Breast epithelium (tissue), 4 donors: ENCODE results near the gene NPR2. TPM values are rescaled to one million over a fixed set of nuclear protein-coding genes. Genes with fewer than 3 reads are reported as not detected.
A peak's percentile ranks its signal among the peaks of the same experiment; 100 is the strongest.

Experiments used
- DNase-seq, 2 donors: peaks; one replicate each; pipeline ENCODE4 v3.0.0-alpha.2; 2019; ENCODE audit warnings: low spot score in 2 of 2
- H3K27ac ChIP-seq, 2 donors: fragments of 200-600 bp; sonication (generic) in 1 of 2; one replicate each; pipeline ENCODE4 v1.5.1; 2016 to 2019; ENCODE audit warnings: mild to moderate bottlenecking in 1 of 2
- H3K27me3 ChIP-seq, 2 donors: fragments of 200-600 bp; sonication (generic) in 1 of 2; one replicate each; pipeline versions ENCODE4 v1.5.1 to v1.6.0; 2017 to 2019; ENCODE audit warnings: control low read depth in 1 of 2, mild to moderate bottlenecking in 1 of 2
- H3K36me3 ChIP-seq: fragments of 200-600 bp; one replicate; pipeline ENCODE4 v1.5.1; 2019
- H3K4me1 ChIP-seq, 2 donors: fragments of 200-600 bp; sonication (generic); one replicate each; pipeline ENCODE4 v1.5.1; 2016 to 2019; ENCODE audit warnings: control low read depth in 1 of 2
- H3K4me3 ChIP-seq, 3 donors: fragments of 200-600 bp; sonication (generic); 1 replicate in 2 of 3; 2 replicates in 1 of 3; pipeline ENCODE4 v1.5.1; 2016 to 2019; ENCODE audit warnings: mild to moderate bottlenecking in 3 of 3, moderate library complexity in 2 of 3
- H3K9me3 ChIP-seq, 2 donors: fragments of 200-600 bp; sonication (generic) in 1 of 2; one replicate each; pipeline ENCODE4 v1.5.1; 2016 to 2019; ENCODE audit warnings: control low read depth in 1 of 2
- POLR2A ChIP-seq: fragments of 450-650 bp; IDR thresholded peaks from one replicate; pipeline ENCODE4 v1.6.1; 2016; ENCODE audit warnings: antibody characterized with exemption, mild to moderate bottlenecking, moderate library complexity
- POLR2AphosphoS5 ChIP-seq, 3 donors: sonication (generic); formaldehyde crosslinking; IDR thresholded peaks; one replicate each; pipeline ENCODE4 v1.6.1; 2017; ENCODE audit warnings: antibody characterized with exemption in 3 of 3
- intact Hi-C: fragments of 100-400 bp; cut with DNase I; formaldehyde crosslinking; loops from one replicate; pipeline ENCODE4 v1.15.1; 2023; ENCODE audit warnings: low total_unique reads
- total RNA-seq, 3 donors: library from RNA; depleted of rRNA; stranded (reverse); fragments of >200 nt; gene quantifications; one replicate each; pipeline ENCODE4 v1.1.0, GENCODE V29; 2016
- TF ChIP-seq, protein P1 (sequence below), 3 donors: fragments of 450-650 bp; IDR thresholded peaks; one replicate each; pipeline ENCODE4 v1.5.1; 2016 to 2017; ENCODE audit warnings: antibody characterized with exemption in 3 of 3, mild to moderate bottlenecking in 3 of 3, moderate library complexity in 3 of 3

NPR2 gene
- total RNA-seq, 3 donors from 2014 or later = 10.2 to 34.2 (median 14.7) TPM

DNA sequence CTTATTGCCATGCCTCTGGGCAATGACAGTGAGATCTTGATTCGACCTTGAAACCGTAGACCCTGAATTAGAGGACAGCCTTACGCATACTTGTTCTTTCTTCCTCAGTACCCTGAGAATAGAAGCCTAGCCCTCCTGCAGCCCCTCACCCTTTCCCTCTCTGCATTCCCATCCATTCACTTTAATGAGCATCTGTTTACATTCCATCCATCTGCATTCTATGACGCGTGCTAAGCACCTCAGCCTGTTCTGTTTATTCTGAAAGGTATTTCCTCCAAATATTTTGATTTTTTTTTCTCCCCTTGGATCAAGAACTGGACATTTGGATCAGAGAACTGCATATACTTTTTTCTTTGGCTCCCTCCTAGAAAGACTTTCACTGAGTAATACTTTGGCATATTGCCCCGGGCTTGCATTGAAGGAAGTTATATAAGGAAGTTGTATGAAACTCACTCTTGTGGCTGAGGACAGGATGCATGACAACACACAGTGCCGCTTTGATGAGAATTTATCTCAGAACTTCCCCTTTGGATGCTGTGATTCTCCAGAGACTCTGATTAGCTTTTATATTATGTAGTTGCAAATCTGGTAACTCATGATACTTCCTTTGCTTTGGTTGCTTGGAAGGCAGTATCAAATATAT is 53.4 kb downstream of the NPR2 start:
- Histone ChIP-seq H3K4me3 (no peak overlapping the region), H3K27ac (peak overlapping the region; percentile 53 to 68), H3K4me1 (peaks cover 5 to 7% of the 10 kb centered on the region in 2 donors), H3K9me3 (no peaks in the 10 kb centered on the region), H3K27me3 (no peaks in the 10 kb centered on the region), H3K36me3 (no peaks in the 10 kb centered on the region)
- intact Hi-C loops = no loop called here
- peak in 1 of 2 donors; percentile 49 for DNase-seq
- TF ChIP-seq POLR2A (no peak), POLR2AphosphoS5 (IDR thresholded peaks at IDR 0.05) (no peak)
- TF ChIP-seq, protein P1, sequence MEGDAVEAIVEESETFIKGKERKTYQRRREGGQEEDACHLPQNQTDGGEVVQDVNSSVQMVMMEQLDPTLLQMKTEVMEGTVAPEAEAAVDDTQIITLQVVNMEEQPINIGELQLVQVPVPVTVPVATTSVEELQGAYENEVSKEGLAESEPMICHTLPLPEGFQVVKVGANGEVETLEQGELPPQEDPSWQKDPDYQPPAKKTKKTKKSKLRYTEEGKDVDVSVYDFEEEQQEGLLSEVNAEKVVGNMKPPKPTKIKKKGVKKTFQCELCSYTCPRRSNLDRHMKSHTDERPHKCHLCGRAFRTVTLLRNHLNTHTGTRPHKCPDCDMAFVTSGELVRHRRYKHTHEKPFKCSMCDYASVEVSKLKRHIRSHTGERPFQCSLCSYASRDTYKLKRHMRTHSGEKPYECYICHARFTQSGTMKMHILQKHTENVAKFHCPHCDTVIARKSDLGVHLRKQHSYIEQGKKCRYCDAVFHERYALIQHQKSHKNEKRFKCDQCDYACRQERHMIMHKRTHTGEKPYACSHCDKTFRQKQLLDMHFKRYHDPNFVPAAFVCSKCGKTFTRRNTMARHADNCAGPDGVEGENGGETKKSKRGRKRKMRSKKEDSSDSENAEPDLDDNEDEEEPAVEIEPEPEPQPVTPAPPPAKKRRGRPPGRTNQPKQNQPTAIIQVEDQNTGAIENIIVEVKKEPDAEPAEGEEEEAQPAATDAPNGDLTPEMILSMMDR (IDR thresholded peaks at IDR 0.05) = no peak

DNA sequence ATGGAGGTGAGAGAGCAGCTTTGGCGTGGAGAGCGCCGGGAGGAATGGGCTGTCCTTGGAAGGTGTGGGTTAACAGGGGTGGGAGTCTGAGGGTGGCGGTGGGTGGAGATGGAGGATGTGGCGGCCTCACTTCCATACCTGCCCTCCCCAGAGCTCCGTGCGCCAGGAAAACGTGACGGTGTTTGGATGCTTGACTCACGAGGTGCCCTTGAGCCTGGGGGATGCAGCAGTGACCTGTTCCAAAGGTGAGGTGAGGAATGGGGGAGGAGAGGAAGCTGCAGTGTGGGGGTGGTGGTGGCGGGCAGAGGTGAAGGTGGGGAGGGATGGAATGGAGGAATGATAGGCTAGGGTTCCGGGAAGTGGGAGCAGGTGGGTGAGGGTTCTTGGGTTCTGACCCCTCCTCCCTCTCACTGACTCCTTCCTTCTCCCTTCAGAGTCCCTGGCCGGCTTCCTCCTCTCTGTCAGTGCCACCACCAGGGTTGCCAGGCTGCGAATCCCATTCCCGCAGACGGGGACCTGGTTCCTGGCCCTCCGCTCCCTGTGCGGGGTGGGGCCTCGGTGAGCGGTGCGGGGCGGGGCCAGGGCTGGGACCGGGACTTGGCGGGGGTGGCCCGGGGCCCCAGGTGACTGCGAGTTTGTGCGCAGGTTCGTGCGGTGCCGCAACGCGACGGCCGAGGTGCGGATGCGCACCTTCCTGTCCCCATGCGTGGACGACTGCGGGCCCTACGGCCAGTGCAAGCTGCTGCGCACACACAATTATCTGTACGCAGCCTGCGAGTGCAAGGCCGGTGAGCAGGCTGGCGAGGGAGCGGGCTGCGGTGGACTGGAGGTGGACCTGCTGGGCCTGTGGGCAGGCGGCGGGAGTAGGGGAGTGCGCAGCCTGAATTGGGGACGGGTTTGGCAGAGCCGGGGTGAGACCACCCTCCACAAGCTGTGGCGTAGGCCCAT is 54.7 kb downstream of the NPR2 start:
- Histone ChIP-seq H3K4me3 (no peak overlapping the region), H3K9me3 (no peaks in the 10 kb centered on the region), H3K27ac (peak overlapping the region in 1 of 2 donors; percentile 34), H3K4me1 (peaks cover 5 to 7% of the 10 kb centered on the region in 2 donors), H3K27me3 (no peaks in the 10 kb centered on the region), H3K36me3 (no peaks in the 10 kb centered on the region)
- intact Hi-C loops = no loop called here
- no peak for TF ChIP-seq POLR2AphosphoS5 (IDR thresholded peaks at IDR 0.05)
- TF ChIP-seq, protein P1 (IDR thresholded peaks at IDR 0.05) = no peak
- no peak for TF ChIP-seq POLR2A
- DNase-seq = no peak

DNA sequence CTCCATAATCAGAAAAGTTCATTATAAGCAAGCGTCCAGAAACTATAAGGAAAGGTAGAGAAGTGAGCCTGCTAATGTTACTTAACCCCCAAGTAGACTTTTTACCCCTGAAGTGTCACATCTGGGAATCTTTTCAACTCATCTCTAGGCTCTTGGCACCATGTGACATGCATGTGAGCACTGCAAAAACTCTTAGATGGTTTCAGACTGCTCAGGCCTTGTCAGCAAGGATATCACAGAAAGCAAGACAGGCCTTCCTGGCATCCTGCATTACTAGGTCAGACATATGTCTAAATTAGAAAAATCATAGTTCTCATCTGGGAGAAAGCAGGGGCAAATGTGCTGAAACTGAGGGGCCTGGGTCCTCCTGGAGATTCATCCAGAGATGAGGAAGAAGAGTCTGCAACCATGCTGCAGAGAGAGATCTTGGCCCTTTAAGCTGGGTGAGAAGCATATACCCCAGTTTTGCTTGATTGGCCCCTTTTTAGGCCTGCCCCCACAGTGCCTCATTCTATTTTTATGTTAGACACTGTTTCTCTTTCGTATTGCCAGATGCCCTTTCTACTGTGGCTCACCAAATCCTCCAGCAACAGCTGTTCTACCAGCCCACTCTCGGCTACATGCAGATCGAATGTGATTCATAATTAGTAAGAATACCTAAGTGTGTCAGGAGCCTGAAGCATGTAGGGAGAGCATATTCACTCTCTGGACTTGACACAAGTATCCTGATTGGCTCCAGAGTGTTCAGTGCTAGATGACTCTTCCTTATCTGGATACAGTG is 56.6 kb downstream of the NPR2 start:
- intact Hi-C loops = no loop called here
- TF ChIP-seq POLR2A = no peak
- TF ChIP-seq, protein P1 (IDR thresholded peaks at IDR 0.05) = no peak
- TF ChIP-seq POLR2AphosphoS5 (IDR thresholded peaks at IDR 0.05) = no peak
- Histone ChIP-seq H3K27ac (no peak overlapping the region), H3K4me3 (no peak overlapping the region), H3K9me3 (no peaks in the 10 kb centered on the region), H3K4me1 (peaks cover 5 to 7% of the 10 kb centered on the region in 2 donors), H3K36me3 (no peaks in the 10 kb centered on the region), H3K27me3 (no peaks in the 10 kb centered on the region)
- no peak for DNase-seq

DNA sequence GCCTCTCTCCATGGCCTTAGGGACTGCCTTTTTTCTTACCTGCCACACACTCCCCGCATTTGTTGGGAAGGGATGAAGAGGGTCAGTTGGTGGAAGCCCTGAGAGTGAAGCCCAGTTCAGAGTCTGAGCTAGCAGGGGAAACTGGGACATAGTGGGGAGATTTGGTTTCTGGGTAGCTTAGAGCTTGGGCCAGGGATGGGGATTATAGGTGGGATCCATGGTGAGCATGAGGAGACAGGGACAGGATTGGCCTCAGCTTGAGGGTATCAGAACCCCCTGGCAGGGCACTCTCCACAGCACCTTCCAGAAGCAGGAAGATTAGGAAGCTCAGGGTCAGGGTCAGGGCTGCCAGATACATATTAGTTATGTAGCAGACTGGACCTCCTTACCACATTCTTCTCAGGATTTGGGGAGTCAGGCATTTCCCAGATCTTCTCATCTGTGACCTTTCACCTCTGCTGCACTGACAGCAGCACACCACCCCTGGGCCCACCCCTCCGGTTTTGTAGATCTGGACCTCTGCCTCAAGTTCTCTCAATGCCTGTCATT is 61.0 kb downstream of the NPR2 start:
- no peaks in the 10 kb centered on the region for H3K27me3 ChIP-seq
- intact Hi-C loops = no loop called here
- TF ChIP-seq POLR2A (no peak), POLR2AphosphoS5 (IDR thresholded peaks at IDR 0.05) (no peak)
- TF ChIP-seq, protein P1 (IDR thresholded peaks at IDR 0.05) = no peak
- H3K36me3 ChIP-seq = no peaks in the 10 kb centered on the region
- H3K4me3 ChIP-seq = no peak overlapping the region
- DNase-seq = peak in 1 of 2 donors; percentile 5
- H3K27ac ChIP-seq = no peak overlapping the region
- H3K9me3 ChIP-seq = no peaks in the 10 kb centered on the region
- H3K4me1 ChIP-seq = no peaks in the 10 kb centered on the region
